WTC11 (cell line): ENCODE measurements around the gene SRC. TPM values are rescaled to one million over a fixed set of nuclear protein-coding genes. Genes with fewer than 3 reads are reported as not detected.

ENCODE experiments used
- ATAC-seq: fragments of 200-7000 bp; cut with Tn5 transposase; 2 replicates; pipeline ENCODE4 v1.10.0; 2021; ENCODE audit warnings: mild to moderate bottlenecking, moderate library complexity
- CTCF ChIA-PET: fragments of 300-600 bp; sonication (Branson Sonifier 250); formaldehyde crosslinking; loops from one replicate; lab custom pipeline; 2021; ENCODE audit warnings: antibody characterized with exemption; lab: Charles Lee
- POLR2A ChIA-PET: fragments of 350-600 bp; sonication (Branson Sonifier 250); formaldehyde crosslinking; loops from one replicate; lab custom pipeline; 2021; ENCODE audit warnings: antibody characterized with exemption; lab: Charles Lee
- DNase-seq: peaks from one replicate; pipeline ENCODE4 v3.0.0; 2021; ENCODE audit warnings: low spot score
- H3K27ac Mint-ChIP-seq: 2 replicates; pipeline ENCODE4 v1.8.0; 2021; ENCODE audit warnings: mixed read lengths
- H3K27me3 Mint-ChIP-seq: 2 replicates; pipeline ENCODE4 v1.8.0; 2021; ENCODE audit warnings: low read depth, mild to moderate bottlenecking, moderate library complexity, mixed read lengths
- H3K36me3 Mint-ChIP-seq: 2 replicates; pipeline ENCODE4 v1.8.0; 2021; ENCODE audit warnings: mixed read lengths
- H3K4me1 Mint-ChIP-seq: 2 replicates; pipeline ENCODE4 v1.8.0; 2022; ENCODE audit warnings: mixed read lengths
- H3K4me3 Mint-ChIP-seq: 2 replicates; pipeline ENCODE4 v1.8.0; 2021; ENCODE audit warnings: mild to moderate bottlenecking, moderate library complexity, mixed read lengths
- H3K9me3 Mint-ChIP-seq: 2 replicates; pipeline ENCODE4 v1.8.0; 2021; ENCODE audit warnings: mixed read lengths
- AFF4 ChIP-seq: sonication (generic); formaldehyde crosslinking; IDR thresholded peaks from 2 replicates; pipeline ENCODE4 v1.8.1; 2023; ENCODE audit warnings: mild to moderate bottlenecking, missing genetic modification reagents, borderline replicate concordance
- ARID4B ChIP-seq: sonication (generic); formaldehyde crosslinking; IDR thresholded peaks from 2 replicates; pipeline ENCODE4 v1.8.0; 2023; ENCODE audit warnings: missing genetic modification reagents, mild to moderate bottlenecking, borderline replicate concordance
- CTCF ChIP-seq: fragments of 200-600 bp; IDR thresholded peaks from 2 replicates; pipeline ENCODE4 v1.8.0; 2022; ENCODE audit warnings: antibody characterized with exemption
- EMX1 ChIP-seq: fragments of 250-450 bp; sonication (Bioruptor Pico); IDR thresholded peaks from 2 replicates; pipeline ENCODE4 v1.8.0; 2021; ENCODE audit warnings: mild to moderate bottlenecking
- ETV6 ChIP-seq: sonication (generic); formaldehyde crosslinking; IDR thresholded peaks from 2 replicates; pipeline ENCODE4 v1.8.1; 2022; ENCODE audit warnings: mild to moderate bottlenecking, missing genetic modification reagents
- HMGA2 ChIP-seq: fragments of 250-450 bp; sonication (Bioruptor Pico); IDR thresholded peaks from 2 replicates; pipeline ENCODE4 v1.4.0; 2021; ENCODE audit warnings: mild to moderate bottlenecking, moderate library complexity
- KAT7 ChIP-seq: sonication (generic); formaldehyde crosslinking; IDR thresholded peaks from 2 replicates; pipeline ENCODE4 v1.8.1; 2023; ENCODE audit warnings: missing genetic modification reagents, mild to moderate bottlenecking, borderline replicate concordance
- MAX ChIP-seq: sonication (generic); formaldehyde crosslinking; IDR thresholded peaks from 2 replicates; pipeline ENCODE4 v1.8.0; 2022; ENCODE audit warnings: mild to moderate bottlenecking, missing genetic modification reagents
- MYBL2 ChIP-seq: sonication (generic); formaldehyde crosslinking; IDR thresholded peaks from 2 replicates; pipeline ENCODE4 v1.8.1; 2023; ENCODE audit warnings: mild to moderate bottlenecking, moderate library complexity, missing genetic modification reagents
- NR3C1 ChIP-seq: sonication (generic); formaldehyde crosslinking; conservative IDR thresholded peaks from 2 replicates; pipeline ENCODE4 v1.8.1; 2023; ENCODE audit warnings: low read depth, mild to moderate bottlenecking, missing genetic modification reagents
- SOX15 ChIP-seq: fragments of 250-450 bp; sonication (Bioruptor Pico); IDR thresholded peaks from 2 replicates; pipeline ENCODE4 v1.9.0; 2021; ENCODE audit warnings: mild to moderate bottlenecking
- TEAD1 ChIP-seq: sonication (generic); formaldehyde crosslinking; IDR thresholded peaks from 2 replicates; pipeline ENCODE4 v1.8.0; 2022; ENCODE audit warnings: mild to moderate bottlenecking, missing genetic modification reagents
- USF1 ChIP-seq: sonication (generic); formaldehyde crosslinking; IDR thresholded peaks from 2 replicates; pipeline ENCODE4 v1.8.0; 2022; ENCODE audit warnings: mild to moderate bottlenecking, missing genetic modification reagents
- ZNF232 ChIP-seq: sonication (generic); formaldehyde crosslinking; IDR thresholded peaks from 2 replicates; pipeline ENCODE4 v1.8.0; 2022; ENCODE audit warnings: mild to moderate bottlenecking, missing genetic modification reagents
- ZNF317 ChIP-seq: sonication (generic); formaldehyde crosslinking; IDR thresholded peaks from 2 replicates; pipeline ENCODE4 v1.8.1; 2023; ENCODE audit warnings: low read depth, mild to moderate bottlenecking, moderate library complexity, missing genetic modification reagents, borderline replicate concordance
- ZNF423 ChIP-seq: fragments of 250-450 bp; sonication (Bioruptor Pico); IDR thresholded peaks from 2 replicates; pipeline ENCODE4 v2.1.2; 2022; ENCODE audit warnings: mild to moderate bottlenecking, moderate library complexity
- ZNF512 ChIP-seq: sonication (generic); formaldehyde crosslinking; IDR thresholded peaks from 2 replicates; pipeline ENCODE4 v1.8.1; 2022; ENCODE audit warnings: missing genetic modification reagents, borderline replicate concordance
- ZNF532 ChIP-seq: fragments of 250-450 bp; sonication (Bioruptor Pico); IDR thresholded peaks from 2 replicates; pipeline ENCODE4 v1.9.0; 2021; ENCODE audit warnings: mild to moderate bottlenecking, borderline replicate concordance
- total RNA-seq: library from RNA; stranded (reverse); gene quantifications from 3 replicates; pipeline ENCODE4 v1.2.3, GENCODE V29; 2021

Gene SRC
- total RNA-seq, 1 experiment from 2014 or later: 33.3 TPM

GRCh38 chr20:37442986-37443385 is 97.0 kb downstream of the SRC start:
- no peak for DNase-seq
- no peak for ATAC-seq
- H3K4me1 Mint-ChIP-seq: peaks cover 19% of the 10 kb centered on the region
- H3K27me3 Mint-ChIP-seq: no peaks in the 10 kb centered on the region
- TF ChIP-seq EMX1 (CRISPR knock-in tag) (no peak), HMGA2 (CRISPR knock-in tag) (no peak), ETV6 (CRISPR knock-in tag) (no peak), MAX (CRISPR knock-in tag) (no peak), SOX15 (CRISPR knock-in tag) (no peak), ZNF512 (CRISPR knock-in tag) (no peak), AFF4 (CRISPR knock-in tag) (no peak), ARID4B (CRISPR knock-in tag) (no peak), ZNF532 (CRISPR knock-in tag) (no peak), NR3C1 (CRISPR knock-in tag) (no peak), ZNF232 (CRISPR knock-in tag) (no peak), TEAD1 (CRISPR knock-in tag) (no peak), ZNF423 (CRISPR knock-in tag) (no peak), CTCF (no peak), MYBL2 (CRISPR knock-in tag) (no peak), KAT7 (no peak), ZNF317 (CRISPR knock-in tag) (no peak), USF1 (no peak)
- H3K36me3 Mint-ChIP-seq: no peaks in the 10 kb centered on the region
- no peaks in the 10 kb centered on the region for H3K9me3 Mint-ChIP-seq
- CTCF ChIA-PET: no interaction called here
- no peak overlapping the region for H3K4me3 Mint-ChIP-seq
- POLR2A ChIA-PET: no interaction called here
- no peak overlapping the region for H3K27ac Mint-ChIP-seq
